GM21529 (cell line): ENCODE results near the gene LAG3.

Experiments
- ATAC-seq: cut with Tn5 transposase; IDR thresholded peaks from one replicate; pipeline ENCODE4 v1.9.1; 2021; ENCODE audit not compliant: unreplicated experiment

LAG3 gene

DNA sequence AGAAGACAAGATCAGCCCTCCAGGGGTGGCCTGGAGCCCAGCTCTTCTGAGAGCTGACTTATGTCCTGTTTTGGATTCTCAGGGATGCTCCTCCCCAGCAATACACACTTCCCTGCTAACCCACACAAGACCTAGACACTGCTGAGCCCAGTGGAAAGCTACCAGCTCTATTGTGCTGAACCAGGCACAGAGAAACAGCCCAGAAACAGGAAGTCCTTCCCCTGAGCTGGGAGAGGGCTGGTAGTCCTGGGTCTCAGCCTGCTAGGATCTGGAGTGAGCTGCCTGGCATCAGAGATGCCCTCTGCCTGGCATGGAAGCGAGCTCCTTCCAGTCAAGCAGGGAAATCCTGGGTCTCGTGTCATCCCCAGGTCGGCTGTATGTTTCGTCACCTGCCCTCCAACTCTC, 1.2 kb upstream of the LAG3 start:
- ATAC-seq: no peak

- ATAC-seq: no peak
These were observed 600 bp upstream of the LAG3 start for GRCh38 chr12:6771509-6772330.

DNA sequence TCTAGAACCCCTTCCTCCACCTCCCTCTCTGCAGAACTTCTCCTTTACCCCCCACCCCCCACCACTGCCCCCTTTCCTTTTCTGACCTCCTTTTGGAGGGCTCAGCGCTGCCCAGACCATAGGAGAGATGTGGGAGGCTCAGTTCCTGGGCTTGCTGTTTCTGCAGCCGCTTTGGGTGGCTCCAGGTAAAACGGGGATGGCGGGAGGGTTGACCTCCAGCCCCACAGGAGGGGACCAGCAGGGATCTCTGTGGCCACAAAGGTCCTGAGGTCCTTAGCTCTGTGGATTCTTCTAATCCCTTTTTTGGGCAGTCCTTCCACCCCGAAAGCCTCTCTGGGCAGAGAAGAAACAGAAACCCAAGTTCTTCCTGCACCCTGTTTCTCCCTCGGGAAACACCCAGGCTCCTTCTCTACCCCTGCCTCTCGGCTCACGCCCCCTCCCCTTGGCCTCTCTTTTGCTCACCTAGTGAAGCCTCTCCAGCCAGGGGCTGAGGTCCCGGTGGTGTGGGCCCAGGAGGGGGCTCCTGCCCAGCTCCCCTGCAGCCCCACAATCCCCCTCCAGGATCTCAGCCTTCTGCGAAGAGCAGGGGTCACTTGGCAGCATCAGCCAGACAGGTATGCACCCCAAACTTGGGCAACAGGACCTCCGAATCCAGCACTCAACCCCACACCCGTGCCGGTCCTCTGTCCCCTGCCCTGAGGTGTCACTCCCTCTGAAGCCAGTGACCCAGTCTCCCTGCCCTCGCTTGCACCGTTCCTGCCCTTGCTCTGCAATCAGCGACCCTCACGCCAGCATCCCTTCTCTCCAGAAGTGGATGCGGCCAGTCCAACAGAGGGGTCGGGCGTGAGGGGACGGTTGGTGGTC, 638 bp downstream of the LAG3 start:
- ATAC-seq: no peak

DNA sequence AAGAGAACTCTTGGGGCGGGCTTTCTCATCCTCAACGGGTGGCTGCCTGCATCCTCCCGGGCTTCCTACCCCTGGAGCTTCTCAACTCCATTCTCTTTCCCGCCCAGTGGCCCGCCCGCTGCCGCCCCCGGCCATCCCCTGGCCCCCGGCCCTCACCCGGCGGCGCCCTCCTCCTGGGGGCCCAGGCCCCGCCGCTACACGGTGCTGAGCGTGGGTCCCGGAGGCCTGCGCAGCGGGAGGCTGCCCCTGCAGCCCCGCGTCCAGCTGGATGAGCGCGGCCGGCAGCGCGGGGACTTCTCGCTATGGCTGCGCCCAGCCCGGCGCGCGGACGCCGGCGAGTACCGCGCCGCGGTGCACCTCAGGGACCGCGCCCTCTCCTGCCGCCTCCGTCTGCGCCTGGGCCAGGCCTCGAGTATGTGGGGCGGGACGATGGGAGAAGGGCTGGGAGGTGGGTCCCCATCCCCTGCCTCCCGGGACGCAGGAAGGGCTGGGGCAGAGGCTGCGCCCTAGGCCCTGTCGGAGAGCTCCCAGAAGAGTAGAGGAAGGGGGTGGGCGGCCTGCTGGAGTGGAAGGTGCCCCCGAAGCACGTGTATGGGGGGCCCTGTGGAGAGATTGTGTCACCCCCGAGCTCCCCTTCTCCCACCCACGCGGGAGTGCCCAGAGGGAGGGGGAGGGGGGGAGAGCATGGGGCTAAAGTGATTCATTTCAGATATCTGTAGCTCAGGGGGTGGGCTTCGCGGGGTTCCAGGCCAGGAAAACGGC, 1.5 kb downstream of the LAG3 start:
- no peak for ATAC-seq

DNA sequence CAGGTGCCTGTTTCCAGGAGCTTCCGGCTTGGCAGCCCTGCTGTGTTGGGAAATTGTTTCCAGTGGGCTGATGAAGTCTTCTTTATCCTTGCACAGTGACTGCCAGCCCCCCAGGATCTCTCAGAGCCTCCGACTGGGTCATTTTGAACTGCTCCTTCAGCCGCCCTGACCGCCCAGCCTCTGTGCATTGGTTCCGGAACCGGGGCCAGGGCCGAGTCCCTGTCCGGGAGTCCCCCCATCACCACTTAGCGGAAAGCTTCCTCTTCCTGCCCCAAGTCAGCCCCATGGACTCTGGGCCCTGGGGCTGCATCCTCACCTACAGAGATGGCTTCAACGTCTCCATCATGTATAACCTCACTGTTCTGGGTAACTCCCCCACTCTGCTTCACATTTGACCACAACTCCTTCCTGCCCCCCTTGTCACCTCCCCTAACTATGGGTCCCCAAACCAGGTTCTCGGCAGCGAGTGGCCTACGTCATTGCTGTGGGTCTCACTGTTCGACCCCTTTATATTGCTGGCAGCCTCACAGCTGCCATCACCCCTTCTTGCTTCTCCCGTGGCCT, 2.3 kb downstream of the LAG3 start:
- ATAC-seq: no peak

DNA sequence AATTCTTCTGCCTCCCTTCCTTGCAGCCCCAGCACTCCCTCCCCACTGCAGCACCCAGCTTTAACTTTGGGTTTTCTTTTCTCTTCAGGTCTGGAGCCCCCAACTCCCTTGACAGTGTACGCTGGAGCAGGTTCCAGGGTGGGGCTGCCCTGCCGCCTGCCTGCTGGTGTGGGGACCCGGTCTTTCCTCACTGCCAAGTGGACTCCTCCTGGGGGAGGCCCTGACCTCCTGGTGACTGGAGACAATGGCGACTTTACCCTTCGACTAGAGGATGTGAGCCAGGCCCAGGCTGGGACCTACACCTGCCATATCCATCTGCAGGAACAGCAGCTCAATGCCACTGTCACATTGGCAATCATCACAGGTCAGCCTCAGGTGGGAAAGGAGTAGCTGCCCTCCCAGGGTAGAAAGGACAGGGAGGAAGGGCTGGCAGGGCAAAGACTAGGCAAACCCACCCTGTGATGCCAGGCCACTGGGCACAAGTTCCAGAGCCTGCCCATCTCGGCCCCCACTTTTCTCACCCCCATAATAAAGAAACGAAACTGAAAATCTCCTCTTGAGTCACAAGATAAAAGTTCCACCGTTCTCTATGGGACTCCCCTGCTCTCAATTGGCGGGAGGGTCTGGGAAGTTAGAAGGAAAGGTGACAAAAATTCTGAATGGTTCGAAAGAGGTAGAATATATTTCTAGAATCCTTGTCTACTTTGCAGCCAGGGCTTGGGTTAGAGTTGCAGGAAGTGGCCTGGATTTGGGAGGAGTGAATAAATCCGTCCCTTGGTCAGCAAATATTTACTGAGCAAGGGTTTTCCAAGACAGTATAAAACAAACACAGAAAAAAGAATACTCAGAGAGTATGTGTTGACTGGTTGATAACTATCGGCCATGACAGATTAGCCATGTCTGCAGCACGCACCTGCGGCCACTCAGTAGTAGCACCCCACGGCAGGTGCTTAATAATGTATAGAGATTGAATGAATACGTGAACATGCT, 3.2 kb downstream of the LAG3 start:
- ATAC-seq: no peak

DNA sequence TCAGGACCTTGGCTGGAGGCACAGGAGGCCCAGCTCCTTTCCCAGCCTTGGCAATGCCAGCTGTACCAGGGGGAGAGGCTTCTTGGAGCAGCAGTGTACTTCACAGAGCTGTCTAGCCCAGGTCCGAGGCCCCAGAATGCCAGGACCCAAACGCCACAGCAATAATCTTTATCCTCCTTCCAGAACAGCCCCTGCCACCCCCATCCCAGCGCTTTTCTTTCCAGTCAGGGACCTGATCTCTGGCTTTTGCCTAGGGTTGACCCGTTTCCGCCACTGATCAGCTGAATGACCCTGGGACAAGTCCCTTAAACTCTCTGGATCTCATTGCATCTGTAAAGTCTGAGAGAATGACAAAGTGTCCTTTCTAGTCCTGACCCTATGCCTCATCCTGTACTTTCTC, 5.1 kb downstream of the LAG3 start:
- ATAC-seq: no peak

GRCh38 chr12:6778217-6778573, 5.9 kb downstream of the LAG3 start:
- no peak for ATAC-seq

- peak; percentile 83 for ATAC-seq
These were observed 6.5 kb downstream of the LAG3 start for GRCh38 chr12:6778574-6779550.

DNA sequence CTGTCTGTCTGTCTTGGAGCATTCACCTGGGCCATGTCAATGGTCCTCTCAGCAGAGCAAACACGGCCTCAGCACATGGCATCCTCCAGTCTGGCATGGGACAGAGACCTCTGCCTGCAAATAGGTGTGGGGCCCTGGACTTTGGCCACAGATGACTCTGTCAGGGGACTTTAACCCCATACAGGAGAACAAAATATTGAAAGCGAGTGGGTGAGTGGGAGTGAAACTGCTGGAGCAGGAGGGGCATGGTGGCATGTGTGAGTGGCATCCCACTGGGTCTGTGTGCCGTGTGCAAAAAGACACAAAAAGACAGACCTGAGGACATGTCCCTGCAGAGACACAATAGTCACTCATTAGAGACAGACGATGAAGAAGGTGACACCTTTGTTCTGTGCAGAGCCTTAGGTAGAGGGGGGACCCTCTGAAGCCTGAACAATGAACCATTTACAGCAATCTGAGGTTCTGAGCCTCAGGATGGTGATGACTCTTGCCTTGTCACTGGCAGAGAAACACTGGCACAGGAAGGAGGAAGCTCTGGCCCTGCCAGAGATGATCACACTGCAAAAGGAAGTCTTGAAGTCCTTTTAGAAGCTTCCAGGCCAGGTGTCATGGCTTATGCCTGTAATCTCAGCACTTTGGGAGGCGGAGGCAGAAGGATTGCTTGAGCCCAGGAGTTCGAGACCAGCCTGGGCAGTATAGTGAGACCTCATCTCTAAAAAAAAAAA, 7.5 kb downstream of the LAG3 start:
- no peak for ATAC-seq

DNA sequence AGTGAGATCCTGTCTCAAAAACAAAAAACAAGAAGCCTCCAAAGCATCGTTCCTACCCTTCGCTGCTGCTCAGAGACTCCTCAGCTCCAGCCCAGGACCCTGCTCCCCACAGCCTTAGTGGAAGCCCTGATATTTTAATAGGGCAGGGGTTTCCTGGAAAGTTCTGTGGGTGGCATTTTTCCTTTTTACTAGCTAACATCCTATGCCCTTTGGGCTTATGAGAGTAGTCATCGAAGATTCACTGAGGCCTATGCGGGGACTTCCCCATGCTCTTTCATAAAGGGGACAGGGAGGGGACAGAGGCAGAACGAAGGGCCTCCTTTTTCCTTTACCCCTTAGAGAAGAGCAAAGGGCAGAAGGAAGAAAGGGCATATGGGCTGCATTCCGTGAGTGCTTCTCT, 8.3 kb downstream of the LAG3 start:
- no peak for ATAC-seq

DNA sequence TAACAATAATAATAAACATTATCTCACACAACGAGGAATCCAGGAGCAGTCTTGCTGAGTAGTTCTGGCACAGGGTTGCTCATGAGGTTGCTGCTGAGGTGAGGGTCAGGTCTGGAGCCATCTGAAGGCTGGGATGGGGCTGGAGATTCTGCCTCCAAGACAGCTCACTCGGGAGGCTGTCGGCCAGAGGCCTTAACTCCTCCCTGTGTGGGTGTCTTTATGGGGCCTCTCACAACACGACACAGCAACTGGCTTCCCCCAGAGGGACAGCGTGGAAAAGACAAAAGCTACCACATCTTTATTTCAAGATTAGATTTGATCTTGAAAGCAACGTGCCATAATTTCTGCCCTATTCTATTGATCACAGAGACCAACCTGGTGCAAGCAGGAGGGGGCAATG, 9.8 kb downstream of the LAG3 start:
- ATAC-seq: no peak

GRCh38 chr12:6782850-6783566, 10.7 kb downstream of the LAG3 start:
- ATAC-seq: no peak

DNA sequence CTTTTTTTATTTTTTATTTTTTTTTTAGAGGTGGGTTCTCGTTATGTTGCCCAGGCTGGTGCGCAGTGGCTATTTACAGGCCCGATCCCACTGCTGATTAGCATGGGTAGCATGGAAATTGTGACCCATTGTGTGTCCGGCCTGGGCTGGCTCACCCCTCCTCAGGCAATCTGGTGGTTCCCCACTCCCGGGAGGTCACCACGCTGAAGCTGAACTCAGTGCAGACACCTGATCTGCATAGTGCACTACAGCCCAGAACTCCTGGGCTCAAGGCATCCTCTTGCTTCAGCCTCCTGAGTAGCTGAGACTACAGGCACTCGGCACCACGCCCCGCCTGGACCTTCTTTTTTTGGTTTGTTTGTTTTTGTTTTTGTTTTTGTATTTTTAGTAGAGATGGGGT, 11.5 kb downstream of the LAG3 start:
- ATAC-seq: no peak

GRCh38 chr12:6784296-6784695, 12.0 kb downstream of the LAG3 start:
- ATAC-seq: no peak

- ATAC-seq: no peak
These were observed 12.4 kb downstream of the LAG3 start for GRCh38 chr12:6784761-6785160.

- ATAC-seq: no peak
These were observed 14.2 kb downstream of the LAG3 start for GRCh38 chr12:6786416-6787094.
